ENCODE measurements around the gene CFL1.
"Not testable (repeated sequence)": the region's sequence is repeated elsewhere in the genome, so short reads cannot be mapped to it uniquely, and the experiment has no call there.

The CFL1 gene

GRCh38 chr11:65832231-65832630 is 25.7 kb downstream of the CFL1 start:
- not testable (repeated sequence) for DNase-seq (ENCODE audit: low spot score)

DNA sequence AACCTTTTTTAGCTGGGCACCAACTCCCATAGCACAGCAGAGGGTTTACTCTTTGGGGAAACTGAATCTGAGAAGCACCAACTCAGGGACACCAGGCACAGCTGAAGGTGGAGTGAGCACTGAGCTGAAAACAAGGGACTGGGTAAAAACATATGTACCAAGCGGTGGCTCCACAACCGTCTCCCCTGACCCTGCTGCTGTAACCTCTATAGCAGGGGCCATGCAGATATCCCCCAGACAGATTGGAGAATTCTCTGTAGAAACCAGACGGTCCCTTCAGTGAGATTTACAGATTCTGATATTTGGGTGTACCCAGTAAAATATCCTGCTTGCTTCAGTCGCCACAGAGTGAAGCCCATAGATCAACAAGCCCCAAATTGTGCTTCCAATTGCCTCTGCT is 28.5 kb downstream of the CFL1 start:
- DNase-seq (ENCODE audit: low spot score): no peak

DNA sequence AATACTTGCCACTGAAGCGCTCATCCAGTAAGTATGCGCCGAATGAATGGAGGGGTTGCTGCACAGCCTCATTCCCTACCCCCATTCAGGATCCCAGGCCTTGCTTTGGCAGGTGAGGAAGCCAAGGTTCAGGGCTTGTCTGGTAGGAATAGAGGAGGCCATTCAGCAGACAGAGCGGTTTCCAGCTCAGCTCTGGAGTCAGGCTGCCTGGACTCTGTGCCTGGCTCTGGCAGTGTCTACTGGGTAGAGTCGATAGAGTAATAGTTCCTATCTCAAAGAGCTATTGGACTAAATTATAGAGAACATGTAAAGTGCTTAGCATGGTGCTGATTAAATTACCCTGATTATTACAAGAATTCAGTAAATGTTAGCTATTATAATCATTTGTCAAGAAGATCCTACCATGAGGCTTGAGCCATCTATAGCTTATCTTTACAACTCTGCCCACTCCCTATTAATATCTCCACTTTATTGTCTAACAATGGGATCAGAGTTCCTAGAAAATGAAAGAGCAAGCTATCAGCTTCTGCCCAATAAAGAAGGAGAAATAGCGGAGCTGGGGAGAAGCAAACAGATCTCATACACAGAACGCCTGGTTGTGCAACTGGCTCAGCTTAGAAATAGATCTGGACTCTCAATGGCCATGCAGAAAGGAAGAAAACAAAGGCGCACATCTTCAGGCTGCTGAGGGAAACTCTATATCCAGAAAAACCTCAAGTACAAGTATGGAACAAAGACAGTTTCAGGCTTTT is 30.8 kb downstream of the CFL1 start:
- no peak for DNase-seq (ENCODE audit: low spot score)

- no peak for DNase-seq (ENCODE audit: low spot score)
These were observed 35.0 kb downstream of the CFL1 start for GRCh38 chr11:65822776-65823528.

DNA sequence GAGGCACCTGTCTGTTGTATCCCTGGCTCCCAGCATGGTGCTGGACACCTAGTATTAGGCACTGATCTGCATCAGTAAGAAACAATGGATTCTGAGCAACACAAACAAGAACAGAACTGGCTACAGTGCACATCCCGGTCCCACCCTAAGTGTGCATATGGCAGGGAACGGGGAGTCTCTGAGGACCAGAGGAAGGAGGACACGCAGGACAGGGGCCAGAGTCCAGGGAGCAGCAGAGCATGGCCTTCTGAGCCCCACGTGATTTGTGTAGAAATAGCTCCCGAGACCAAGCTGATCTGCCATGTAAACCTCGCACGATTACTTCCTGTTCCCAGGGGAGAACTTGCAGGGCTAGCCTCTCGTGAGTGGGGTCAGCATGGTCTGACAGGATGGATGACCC is 36.9 kb downstream of the CFL1 start:
- DNase-seq (ENCODE audit: low spot score): no peak

- DNase-seq (ENCODE audit: low spot score): peak; percentile 78
These were observed 39.9 kb downstream of the CFL1 start for GRCh38 chr11:65817835-65818680.

DNA sequence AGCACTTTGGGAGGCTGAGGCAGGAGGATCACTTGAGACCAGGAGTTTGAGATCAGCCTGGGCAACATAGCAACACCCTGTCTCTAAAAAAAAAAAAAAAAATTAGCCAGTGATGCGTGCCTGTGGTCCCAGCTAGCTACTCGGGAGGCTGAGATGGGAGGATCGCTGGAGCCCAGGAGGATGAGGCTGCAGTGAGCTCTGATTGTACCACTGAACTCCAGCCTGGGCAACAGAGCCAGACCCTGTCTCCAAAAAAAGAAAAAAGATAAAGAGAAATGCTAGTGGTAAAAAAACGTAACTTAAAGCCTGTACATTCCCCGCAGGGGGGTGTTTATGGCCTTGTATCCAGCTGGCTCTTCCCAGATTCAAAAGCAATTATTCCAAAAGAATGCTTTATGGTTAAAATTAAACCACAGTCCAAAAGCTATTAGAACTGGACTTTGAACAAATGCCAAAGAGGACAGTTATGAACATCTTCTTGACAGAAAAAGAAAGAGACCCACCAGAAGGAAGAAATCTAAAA is 40.6 kb downstream of the CFL1 start:
- peak; percentile 47 for DNase-seq (ENCODE audit: low spot score)

DNA sequence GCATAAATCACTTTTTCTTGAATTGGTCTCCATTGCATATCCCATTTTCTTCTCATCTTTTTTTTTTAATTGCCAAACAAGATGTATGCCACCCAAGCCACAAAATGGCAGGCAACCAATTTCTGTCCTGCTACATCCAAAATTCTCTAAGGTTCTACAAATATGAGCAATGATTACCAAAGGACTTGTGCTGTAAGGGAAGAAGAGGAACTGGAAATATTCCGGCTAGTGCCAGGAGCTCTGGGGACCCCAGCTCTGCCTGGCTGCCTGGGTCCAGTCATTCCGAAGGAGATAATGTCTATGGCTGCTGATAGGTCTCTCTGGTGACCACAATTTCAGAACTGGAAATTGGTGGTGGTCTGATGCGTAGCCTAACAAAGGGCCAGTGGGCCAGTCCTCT is 41.3 kb downstream of the CFL1 start:
- DNase-seq (ENCODE audit: low spot score): no peak

DNA sequence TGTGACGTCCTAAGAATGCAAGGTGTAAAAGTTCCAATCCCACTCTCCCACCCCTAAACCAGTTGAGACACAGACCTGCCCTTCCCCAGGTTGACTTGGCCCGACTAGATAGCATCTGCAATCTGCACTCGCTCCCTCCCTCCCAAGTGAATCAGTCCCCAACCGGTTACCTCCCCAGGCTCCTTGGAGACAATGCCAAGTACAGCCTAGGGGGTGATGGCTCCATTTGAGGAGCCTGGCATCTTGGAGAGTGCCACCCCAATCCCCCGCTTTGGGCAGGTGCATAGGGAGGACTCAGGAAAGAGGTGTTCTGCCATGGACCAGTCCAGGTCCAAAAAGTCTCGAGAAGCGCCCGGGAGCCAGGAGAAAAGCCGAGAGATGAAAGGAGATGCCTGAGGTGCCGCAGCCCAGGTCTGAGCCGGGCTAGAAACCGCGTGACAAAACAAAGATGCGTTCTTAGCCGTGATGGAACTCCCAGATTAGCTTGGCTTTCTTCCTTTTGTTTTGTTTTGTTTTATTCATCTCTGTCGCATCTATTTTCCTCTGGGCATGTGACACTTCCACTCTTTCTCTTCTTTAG is 42.9 kb downstream of the CFL1 start:
- no peak for DNase-seq (ENCODE audit: low spot score)

DNA sequence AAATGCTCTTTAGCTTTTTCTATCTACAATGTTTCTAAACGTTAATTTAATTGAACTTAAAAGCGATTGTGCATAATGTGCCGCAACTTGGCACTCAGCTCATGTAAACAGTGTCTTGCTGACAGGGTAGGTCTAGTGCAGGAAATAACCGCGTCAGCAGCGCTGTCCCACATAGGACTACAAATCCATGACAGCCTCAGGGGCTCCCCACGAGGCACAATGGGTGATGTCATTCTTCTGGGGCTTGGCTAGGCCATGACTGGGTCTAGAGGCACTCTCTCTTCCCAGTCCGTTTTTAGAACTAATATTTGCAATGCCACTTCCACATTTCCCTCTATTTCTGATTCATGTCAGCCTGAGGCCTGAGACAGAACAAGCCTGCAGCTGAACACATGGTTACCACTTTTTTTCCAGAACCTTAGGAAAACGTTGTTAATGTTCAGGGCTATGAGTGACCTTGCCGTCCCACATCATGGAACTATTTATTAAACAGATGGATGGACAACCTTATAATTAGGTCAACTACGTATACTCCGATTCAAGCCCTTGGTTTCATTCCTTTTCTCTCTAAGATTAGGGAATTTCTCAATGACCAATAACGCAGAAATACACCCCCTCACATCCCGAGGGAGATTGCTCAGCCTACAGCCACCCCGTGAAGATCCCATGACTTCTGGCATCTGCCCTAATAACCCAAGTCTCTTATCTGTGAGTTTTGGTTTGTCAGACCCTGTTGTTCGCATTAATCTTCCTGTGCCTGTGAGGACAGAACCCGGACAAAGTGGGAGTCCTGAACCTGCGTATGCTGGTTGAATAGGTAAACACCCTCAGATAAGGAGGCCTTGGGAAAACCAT is 43.6 kb downstream of the CFL1 start:
- no peak for DNase-seq (ENCODE audit: low spot score)

DNA sequence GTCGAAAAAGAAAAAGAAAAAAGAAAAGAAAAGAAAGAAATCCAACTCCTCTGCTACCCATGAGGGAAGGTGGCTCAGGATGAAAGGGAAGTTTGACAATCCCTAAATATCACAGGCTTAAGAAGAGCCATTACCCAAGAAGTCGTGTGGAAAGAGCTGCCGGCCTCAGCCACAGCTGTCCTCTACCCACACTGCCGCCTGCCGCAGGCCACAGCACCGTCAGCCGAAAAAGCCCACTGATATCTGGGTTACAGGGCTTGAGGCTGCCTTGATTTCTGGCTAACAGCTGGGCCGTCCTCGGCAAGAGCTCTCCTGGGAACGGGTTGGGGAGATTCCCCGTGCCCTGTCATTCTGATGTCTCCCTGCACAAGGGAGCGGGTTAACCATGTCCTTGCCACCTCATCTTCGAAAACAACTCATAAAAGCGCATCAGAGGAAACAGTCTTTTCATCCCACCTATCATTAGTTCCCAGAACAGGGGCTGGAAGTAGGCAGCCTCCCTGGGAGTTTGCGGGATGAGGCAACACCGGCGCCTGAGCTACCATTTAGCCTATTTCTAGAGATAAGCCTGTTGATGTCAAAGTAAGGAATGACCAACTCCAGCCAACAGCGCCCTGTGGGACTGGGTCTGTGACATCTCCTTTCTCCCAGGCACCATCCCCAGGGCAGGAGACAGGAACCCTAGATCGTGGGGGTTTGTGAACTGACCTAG is 46.1 kb downstream of the CFL1 start:
- DNase-seq (ENCODE audit: low spot score): no peak

- DNase-seq (ENCODE audit: low spot score): no peak
These were observed 47.7 kb downstream of the CFL1 start for GRCh38 chr11:65810046-65810868.

- DNase-seq (ENCODE audit: low spot score): no peak
These were observed 48.5 kb downstream of the CFL1 start for GRCh38 chr11:65809496-65809895.

- no peak for DNase-seq (ENCODE audit: low spot score)
These were observed 49.1 kb downstream of the CFL1 start for GRCh38 chr11:65808744-65809341.

DNA sequence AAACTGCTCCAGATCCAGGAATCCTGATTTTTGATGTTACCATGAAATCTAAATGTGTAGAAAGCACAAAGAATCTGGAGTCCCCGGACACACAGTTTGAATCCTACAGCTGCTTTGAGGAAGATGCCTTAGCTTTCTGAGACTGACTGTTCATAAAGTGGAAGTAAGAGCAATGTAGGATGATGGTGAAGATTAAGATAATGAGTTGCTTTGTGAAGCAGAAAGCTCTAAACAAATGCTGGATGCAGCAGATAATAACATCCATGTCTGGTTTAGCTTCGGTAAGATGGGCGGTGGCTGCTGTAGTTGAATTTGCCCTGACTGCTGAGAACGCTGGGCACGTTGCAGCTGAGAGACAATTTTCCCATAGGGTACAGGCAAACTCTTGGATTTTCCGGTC is 51.0 kb downstream of the CFL1 start:
- no peak for DNase-seq (ENCODE audit: low spot score)

All from SW480 (cell line).